GM23248 (cell line): Measurements from ENCODE around the gene TFPI2.

Source experiments
- EZH2 ChIP-seq: fragments of 200-600 bp; sonication (generic); IDR thresholded peaks from 2 replicates; pipeline ENCODE4 v1.6.1; 2018; ENCODE audit warnings: antibody characterized with exemption, mild to moderate bottlenecking; ENCODE audit not compliant: insufficient read depth, poor library complexity, severe bottlenecking
- EZH2phosphoT487 ChIP-seq: fragments of 200-600 bp; sonication (generic); IDR thresholded peaks from 2 replicates; pipeline ENCODE4 v1.6.1; 2018; ENCODE audit warnings: antibody characterized with exemption, moderate library complexity, mild to moderate bottlenecking, low read depth; ENCODE audit not compliant: insufficient read depth

DNA sequence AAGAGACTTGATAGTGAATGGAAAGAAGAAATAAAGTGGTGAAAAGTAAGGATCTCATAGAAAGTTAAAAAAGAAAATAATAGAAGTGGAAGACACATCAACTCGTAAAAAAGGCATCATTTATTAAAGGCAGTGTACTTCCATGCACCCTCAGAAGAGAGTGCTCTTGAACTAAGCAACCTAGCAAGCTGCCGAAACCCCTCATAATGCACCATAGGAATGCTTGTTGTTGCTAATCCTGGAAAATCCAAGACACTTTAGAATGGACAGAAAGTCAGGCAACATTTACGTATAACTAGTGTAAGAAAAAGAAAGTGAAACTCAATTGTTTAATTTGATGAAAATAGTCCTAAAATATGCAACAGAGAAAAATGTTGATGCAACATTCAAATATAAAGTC lies 12.8 kb downstream of the TFPI2 start:
- TF ChIP-seq EZH2 (no peak), EZH2phosphoT487 (no peak)
